ENCODE measurements around the gene SYNM.

The SYNM gene

GRCh38 chr15:99086327-99086667, 18.6 kb upstream of the SYNM start:
- DNase-seq, result no peak

GRCh38 chr15:99087405-99087943, 17.4 kb upstream of the SYNM start:
- no peak for DNase-seq

DNA sequence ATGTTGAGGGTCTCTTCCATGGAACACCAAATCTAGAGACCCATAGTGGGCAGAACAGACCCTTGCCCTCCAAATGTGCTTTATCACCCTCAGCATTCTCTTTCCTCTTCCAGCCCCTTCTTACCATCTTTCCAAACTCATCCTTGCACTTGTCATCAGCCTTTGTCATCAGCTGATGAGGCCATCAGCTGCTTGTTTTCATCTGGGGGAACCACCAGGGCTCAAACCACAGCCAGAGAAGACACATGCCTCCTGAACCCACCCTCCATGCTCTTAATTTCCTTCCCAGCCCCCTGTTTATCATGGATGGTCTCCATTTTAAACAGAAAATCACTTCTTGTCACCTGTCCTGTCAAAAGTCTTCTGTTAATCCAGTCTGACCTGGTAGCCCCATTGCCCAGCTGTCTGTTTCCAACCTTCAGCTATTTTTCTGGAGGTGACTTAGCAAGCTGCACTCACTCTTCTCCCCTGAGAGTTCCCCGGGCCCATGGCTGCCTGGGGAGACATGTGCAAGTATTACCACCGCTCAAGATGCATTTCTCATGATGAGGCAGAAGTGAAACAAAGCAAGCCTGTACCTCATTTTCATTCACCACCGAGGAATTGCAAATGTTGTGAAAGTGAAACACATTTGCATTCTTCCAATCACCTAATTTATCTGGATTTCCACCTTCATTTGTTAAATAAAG, 14.7 kb upstream of the SYNM start:
- peak in 1 of 2 donors; percentile 28 for DNase-seq

DNA sequence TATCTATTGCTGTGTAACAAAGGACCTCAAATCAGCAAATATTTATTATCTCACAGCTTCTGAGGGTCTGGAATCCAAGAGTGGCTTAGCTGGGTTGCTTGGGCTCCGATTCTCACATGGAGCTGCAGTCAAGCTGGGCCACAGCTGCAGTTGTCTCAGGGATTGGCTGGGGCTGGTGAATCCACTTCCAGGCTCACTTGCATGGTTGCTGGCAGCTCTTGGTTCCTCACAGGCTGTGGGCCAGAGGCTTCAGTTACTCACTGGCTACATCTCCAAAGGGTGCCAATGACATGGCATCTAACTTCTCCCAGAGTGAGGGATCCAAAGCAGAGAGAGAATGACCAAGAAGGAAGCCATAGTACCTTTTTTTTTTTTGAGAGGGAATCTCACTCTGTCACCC, 13.9 kb upstream of the SYNM start:
- DNase-seq, result no peak

DNA sequence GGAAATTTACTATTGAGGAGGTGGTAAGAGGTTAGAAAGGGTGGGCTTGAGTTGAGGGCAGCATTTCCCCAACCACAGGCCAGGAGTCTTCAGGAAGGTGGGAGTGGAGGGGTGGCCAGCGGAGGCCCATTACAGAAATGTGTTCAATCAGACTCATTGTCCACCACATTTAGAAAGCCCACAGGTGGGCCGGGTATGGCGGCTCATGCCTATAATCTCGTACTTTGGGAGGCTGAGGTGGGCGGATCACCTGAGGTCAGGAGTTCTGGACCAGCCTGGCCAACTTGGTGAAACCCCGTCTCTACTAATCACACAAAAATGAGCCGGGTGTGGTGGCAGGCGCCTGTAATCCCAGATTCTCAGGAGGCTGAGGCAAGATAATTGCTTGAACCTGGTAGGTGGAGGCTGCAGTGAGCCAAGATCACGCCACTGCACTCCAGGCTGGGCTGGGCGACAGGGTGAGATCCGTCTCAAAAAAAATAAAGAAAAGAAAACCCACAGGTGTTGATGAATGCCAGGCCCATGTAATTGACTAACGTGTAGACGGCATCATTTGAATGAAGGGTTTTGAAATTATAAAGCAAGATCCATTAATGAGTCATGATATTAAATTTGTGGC, 12.2 kb upstream of the SYNM start:
- no peak for DNase-seq

- DNase-seq, result no peak
Observed at GRCh38 chr15:99095626-99096025, 9.3 kb upstream of the SYNM start.

- DNase-seq, result no peak
Observed at GRCh38 chr15:99096173-99096893, 8.5 kb upstream of the SYNM start.

DNA sequence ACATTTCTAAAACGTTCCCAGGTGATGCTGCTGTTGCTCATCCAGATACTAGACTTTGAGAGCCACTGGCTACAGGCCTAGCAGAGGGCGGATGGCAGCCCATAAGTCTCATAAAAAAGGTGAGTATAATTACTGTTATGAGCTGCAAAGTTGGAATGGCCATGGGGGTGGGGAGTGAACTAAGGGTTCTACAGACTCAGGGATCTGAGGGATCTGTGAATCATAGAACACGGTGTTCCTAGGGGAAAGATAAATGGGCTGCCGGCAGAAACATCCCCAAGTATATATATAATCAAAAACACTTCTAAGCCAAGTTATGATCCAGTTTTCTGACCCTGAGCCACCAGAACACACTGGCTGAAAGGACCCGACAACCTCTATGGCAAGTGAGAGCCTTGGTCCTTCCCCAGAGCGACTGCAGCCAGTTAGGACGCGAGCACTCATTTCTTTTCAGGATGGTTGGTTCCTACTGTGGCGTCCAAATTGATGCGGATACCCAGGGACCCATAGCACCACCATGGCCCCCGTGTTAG, 7.9 kb upstream of the SYNM start:
- DNase-seq, result no peak

GRCh38 chr15:99097441-99098410, 7.2 kb upstream of the SYNM start:
- DNase-seq, result no peak

DNA sequence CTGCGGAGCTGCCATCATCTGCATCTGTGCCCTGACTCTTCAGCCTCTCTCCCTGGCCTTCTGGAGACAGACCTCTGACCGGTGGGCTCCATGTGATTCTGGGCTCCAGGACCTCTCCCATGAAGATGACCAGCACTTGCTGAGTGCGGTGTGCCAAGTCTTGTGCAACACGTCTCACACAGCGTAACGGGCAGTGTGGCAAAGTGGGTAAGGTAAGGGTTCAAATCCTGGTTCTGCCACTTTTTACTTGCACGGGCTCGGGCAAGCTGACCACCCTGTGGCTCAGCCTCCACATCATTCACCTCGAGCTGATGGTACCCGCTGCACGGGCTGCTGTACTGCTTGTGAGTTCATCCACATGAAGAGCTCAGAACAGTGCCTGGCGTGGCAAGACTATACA, 6.5 kb upstream of the SYNM start:
- DNase-seq, result no peak

GRCh38 chr15:99098991-99099390, 5.9 kb upstream of the SYNM start:
- DNase-seq, result no peak

DNA sequence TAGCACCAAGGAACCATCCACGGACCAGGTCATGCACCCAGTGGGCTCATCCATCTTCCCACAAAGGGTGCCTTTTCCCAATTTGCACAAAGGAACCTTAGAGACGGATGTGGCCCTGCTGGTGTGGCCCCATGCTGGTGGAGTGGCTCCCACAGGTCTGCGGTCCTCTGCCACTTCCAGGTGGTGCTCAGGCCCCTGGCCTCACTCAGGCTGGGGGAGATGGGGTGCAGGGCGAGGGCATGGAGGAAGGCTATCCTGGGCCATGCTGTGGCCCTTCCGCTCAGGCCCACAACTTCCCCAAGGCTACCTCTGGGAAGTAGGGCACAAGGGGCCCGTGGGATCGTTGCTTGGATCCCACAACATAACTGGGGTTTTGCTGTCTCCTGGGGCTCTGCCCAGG, 5.2 kb upstream of the SYNM start:
- no peak for DNase-seq

GRCh38 chr15:99100245-99101173, 4.4 kb upstream of the SYNM start:
- peak; percentile 21 to 47 for DNase-seq

GRCh38 chr15:99101501-99101900, 3.4 kb upstream of the SYNM start:
- DNase-seq, result no peak

DNA sequence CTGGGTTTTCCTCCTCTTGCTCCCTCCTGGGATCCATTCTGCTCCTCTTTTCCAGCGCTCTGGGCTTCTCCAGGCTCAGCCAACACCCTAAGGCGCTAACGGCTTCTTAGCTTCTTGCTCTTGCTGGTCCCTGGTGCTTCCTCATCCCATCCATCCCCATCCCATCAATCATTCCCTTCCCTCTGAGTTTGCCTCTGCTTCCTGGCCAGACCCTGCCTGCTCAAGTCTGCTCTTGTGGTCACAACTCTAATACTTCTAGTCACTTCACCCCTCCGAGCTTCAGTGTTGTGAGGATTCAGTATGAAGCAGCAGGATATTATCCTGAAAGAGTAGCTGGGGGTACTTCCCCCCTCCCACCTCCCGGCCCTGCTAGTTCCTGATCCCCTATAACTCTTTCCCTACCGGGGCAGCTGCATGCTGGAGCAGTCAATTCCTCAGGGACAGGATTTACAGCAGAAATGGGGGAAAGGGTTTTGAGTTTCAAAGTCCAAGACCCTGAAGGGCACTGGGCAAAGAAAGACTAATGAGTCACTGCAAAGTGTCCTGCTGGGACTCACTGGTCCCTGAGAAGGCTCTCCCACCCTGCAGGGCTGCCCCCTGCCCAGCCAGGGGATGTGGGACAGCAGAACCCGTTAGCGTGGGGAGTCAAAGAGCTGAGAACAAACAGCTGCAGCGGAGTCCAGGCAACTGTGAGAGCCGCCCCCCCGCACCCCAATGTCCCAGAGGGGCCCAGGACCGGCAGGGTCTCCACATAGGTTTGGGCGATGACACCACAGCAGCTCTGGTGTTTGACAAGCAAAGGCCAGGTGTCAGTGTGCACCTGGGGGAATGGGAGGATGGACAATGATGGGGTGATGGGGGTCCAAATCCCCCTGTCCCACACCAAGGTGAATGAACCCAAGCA, 2.3 kb upstream of the SYNM start:
- DNase-seq, result no peak

- DNase-seq, result no peak
Observed at GRCh38 chr15:99103279-99103678, 1.6 kb upstream of the SYNM start.

GRCh38 chr15:99105514-99106341, 848 bp downstream of the SYNM start:
- DNase-seq, result peak in 1 of 2 donors; percentile 45

DNA sequence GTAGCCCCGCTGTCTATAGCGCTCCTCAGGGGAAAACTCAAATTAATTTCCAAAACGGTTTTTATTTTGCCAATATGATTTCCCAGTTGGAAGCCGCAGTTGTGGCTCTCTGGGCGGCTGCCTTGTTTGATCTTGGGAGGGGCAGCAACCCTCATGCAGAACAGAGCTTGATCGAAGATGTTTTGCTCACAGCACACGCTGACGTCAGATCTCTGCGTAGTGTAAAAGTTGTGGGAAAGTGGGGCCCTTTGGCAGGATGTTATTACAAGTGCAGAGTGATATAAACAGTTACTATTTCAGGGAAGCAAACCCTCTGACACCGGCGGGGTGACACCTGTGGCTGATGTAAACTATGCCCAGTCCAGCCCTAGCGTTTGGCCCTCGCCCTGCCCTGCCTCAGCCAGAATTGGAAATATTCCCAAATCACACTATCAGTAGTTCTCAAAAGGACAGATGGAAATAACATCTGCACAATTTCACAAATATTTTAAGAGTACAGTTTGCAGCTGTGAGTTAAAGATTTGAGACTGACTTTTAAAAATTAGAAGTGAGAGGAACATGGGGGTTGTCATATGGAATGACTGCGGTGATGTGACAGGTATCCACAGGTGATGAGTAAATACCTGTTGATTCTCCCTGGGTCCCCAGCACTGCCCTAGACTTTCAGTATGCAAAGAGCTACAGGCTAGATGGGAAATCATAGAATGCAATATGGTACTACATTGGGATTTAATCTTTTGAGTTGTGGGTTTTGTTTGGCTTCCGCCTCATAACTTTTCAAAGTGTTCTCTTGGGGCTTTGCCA, 1.7 kb downstream of the SYNM start:
- peak; percentile 19 to 53 for DNase-seq
